Smooth muscle cell (in vitro differentiated cells): ENCODE data around the gene ADCY3. TPM values are rescaled to one million over a fixed set of nuclear protein-coding genes. Genes with fewer than 3 reads are reported as not detected.

ENCODE experiments used
- DNase-seq: peaks from one replicate; lab custom pipeline; 2025; ENCODE audit not compliant: unreplicated experiment; lab: John Stamatoyannopoulos, UW
- H2AFZ ChIP-seq: fragments of 200-600 bp; sonication (generic); 2 replicates; pipeline ENCODE4 v1.6.0; 2016; ENCODE audit warnings: antibody characterized with exemption, low read depth, mild to moderate bottlenecking
- H3F3A ChIP-seq: fragments of 200-600 bp; sonication (generic); 2 replicates; pipeline ENCODE4 v1.6.0; 2017; ENCODE audit warnings: antibody characterized with exemption, low read depth
- H3K27ac ChIP-seq: fragments of 200-600 bp; sonication (generic); 2 replicates; pipeline ENCODE4 v1.5.1; 2016; ENCODE audit warnings: low read depth, mild to moderate bottlenecking
- H3K27me3 ChIP-seq: fragments of 200-600 bp; sonication (generic); 2 replicates; pipeline ENCODE4 v1.6.1; 2016; ENCODE audit warnings: low read depth, mild to moderate bottlenecking
- H3K36me3 ChIP-seq: fragments of 200-600 bp; sonication (generic); 2 replicates; pipeline ENCODE4 v1.5.1; 2016; ENCODE audit warnings: low read depth
- H3K4me1 ChIP-seq: fragments of 200-600 bp; sonication (generic); 2 replicates; pipeline ENCODE4 v1.5.1; 2016; ENCODE audit warnings: low read depth
- H3K4me2 ChIP-seq: fragments of 200-600 bp; sonication (generic); 2 replicates; pipeline ENCODE4 v1.6.0; 2016; ENCODE audit warnings: mild to moderate bottlenecking
- H3K4me3 ChIP-seq: fragments of 200-600 bp; sonication (generic); 2 replicates; pipeline ENCODE4 v1.5.1; 2016; ENCODE audit warnings: mild to moderate bottlenecking
- H3K79me2 ChIP-seq: fragments of 200-600 bp; sonication (generic); 2 replicates; pipeline ENCODE4 v1.6.0; 2016; ENCODE audit warnings: low read depth, mild to moderate bottlenecking
- H3K9ac ChIP-seq: fragments of 200-600 bp; sonication (generic); 2 replicates; pipeline ENCODE4 v1.6.0; 2016; ENCODE audit warnings: low read depth
- H3K9me3 ChIP-seq: fragments of 200-600 bp; sonication (generic); replicated peaks from 2 replicates; pipeline ENCODE4 v1.5.1; 2016; ENCODE audit warnings: low read depth
- H4K20me1 ChIP-seq: fragments of 200-600 bp; sonication (generic); 2 replicates; pipeline ENCODE4 v1.6.0; 2016; ENCODE audit warnings: low read depth
- WGBS: methylation state at CpG from one replicate; pipeline ENCODE4 v1.1.7; 2016; ENCODE audit warnings: low lambda C conversion rate; 5-methylcytosine and 5-hydroxymethylcytosine counted together
- polyA plus RNA-seq: library from polyadenylated mRNA; unstranded; fragments of >200 nt; fragmentation: Nextera tagmentation; extraction: Ambion mirVana; gene quantifications from 2 replicates; pipeline ENCODE4 v1.2.1, GENCODE V29; 2016
- total RNA-seq: library from RNA; depleted of rRNA; stranded (reverse); fragments of >200 nt; gene quantifications from 2 replicates; pipeline ENCODE4 v1.2.3, GENCODE V29; 2014
- TF ChIP-seq, protein P1 (sequence below): fragments of 200-600 bp; sonication (generic); IDR thresholded peaks from 2 replicates; pipeline ENCODE4 v1.5.1; 2017; ENCODE audit warnings: borderline replicate concordance, mild to moderate bottlenecking, antibody characterized with exemption; ENCODE audit not compliant: insufficient read depth, poor library complexity, severe bottlenecking

ADCY3 gene
- total and polyA plus RNA-seq, 2 experiments from 2014 or later: 20.8 to 41.7 TPM

DNA sequence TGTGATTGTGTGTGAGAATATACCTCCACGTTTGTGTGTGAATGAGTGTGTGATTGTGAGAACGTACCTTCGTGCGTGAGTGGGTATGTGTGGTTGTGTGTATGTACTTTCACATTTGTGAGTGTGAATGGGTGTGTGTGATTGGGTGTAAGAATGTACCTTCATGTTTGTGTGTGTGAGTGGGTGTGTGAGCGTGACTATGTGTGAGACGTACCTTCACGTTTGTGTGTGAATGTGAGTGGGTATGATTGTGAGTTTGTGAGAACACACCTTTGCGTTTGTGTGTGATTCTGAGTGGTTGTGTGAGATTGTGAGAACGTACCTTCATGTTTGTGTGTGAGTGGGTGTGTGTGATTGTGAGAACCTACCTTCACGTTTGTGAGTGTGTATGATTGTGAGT, 5.8 kb upstream of the ADCY3 start:
- H3K79me2 ChIP-seq: no peaks in the 10 kb centered on the region

DNA sequence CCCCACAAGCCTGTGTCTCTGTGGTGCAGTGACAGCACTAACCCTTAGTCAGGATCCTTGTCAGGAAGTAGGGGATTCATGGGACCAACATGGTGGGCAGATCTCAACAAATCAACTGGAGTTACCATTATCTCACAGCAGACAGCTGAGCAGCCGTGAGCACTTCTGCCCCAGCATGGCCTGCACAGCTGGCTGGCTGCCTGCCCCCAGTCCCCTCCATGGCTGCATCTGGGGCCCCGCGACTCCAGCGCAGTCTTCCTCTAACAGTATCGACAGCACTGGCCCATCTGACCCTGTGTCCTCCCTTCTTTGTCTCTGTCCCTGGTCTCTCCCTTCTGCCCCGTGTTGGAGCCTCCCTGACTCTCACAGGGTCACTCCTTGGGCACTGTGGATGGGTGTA, 4.7 kb upstream of the ADCY3 start:
- no peak overlapping the region for H3K4me3 ChIP-seq
- no peak overlapping the region for H2AFZ ChIP-seq
- no peaks in the 10 kb centered on the region for H3K27me3 ChIP-seq
- H3F3A ChIP-seq: no peaks in the 10 kb centered on the region
- H3K36me3 ChIP-seq: no peaks in the 10 kb centered on the region
- no peaks in the 10 kb centered on the region for H3K9me3 ChIP-seq
- TF ChIP-seq, protein P1, sequence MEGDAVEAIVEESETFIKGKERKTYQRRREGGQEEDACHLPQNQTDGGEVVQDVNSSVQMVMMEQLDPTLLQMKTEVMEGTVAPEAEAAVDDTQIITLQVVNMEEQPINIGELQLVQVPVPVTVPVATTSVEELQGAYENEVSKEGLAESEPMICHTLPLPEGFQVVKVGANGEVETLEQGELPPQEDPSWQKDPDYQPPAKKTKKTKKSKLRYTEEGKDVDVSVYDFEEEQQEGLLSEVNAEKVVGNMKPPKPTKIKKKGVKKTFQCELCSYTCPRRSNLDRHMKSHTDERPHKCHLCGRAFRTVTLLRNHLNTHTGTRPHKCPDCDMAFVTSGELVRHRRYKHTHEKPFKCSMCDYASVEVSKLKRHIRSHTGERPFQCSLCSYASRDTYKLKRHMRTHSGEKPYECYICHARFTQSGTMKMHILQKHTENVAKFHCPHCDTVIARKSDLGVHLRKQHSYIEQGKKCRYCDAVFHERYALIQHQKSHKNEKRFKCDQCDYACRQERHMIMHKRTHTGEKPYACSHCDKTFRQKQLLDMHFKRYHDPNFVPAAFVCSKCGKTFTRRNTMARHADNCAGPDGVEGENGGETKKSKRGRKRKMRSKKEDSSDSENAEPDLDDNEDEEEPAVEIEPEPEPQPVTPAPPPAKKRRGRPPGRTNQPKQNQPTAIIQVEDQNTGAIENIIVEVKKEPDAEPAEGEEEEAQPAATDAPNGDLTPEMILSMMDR: no peak
- no peak overlapping the region for H3K27ac ChIP-seq
- no peak overlapping the region for H3K4me2 ChIP-seq
- no peaks in the 10 kb centered on the region for H3K79me2 ChIP-seq
- DNase-seq: no peak
- H3K4me1 ChIP-seq: no peaks in the 10 kb centered on the region
- no peaks in the 10 kb centered on the region for H4K20me1 ChIP-seq
- no peak overlapping the region for H3K9ac ChIP-seq
- 76% methylated on average over 6 of the region's 6 CpGs for WGBS

More for the DNA sequence above, 5.8 kb upstream of the ADCY3 start:
- H3K9ac ChIP-seq: no peak overlapping the region
- no peaks in the 10 kb centered on the region for H3K9me3 ChIP-seq
- H3K36me3 ChIP-seq: no peaks in the 10 kb centered on the region
- no peak overlapping the region for H2AFZ ChIP-seq
- no peaks in the 10 kb centered on the region for H3K4me1 ChIP-seq
- no peaks in the 10 kb centered on the region for H4K20me1 ChIP-seq
- no peak overlapping the region for H3K4me2 ChIP-seq
- TF ChIP-seq, protein P1: no peak
- no peak overlapping the region for H3K27ac ChIP-seq
- WGBS: 98% methylated on average over 10 of the region's 10 CpGs
- DNase-seq: no peak
- H3K27me3 ChIP-seq: no peaks in the 10 kb centered on the region
- no peak overlapping the region for H3K4me3 ChIP-seq
- H3F3A ChIP-seq: no peaks in the 10 kb centered on the region

DNA sequence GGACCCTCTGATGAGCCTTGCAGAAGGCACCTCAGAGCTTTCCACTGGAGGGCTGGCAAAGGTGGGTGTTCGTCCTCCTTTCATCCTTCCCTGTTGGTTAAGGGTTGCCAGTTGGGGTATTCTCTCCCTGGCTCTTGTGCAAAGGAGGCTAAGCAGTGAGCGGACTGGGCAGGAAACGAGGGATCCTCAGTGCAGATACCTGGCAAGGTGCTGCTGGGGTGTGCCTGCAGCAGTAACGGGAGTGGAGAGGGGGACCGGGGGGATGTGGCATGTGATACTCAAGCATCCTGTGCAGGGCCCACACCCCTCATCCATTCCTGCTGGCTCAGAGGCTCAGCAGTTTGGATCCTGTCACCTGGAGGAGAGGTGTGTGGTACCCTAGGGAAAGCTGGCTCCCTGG, 4.2 kb upstream of the ADCY3 start:
- Histone ChIP-seq H3K4me3 (no peak overlapping the region), H3F3A (no peaks in the 10 kb centered on the region), H3K27me3 (no peaks in the 10 kb centered on the region), H3K4me2 (no peak overlapping the region), H3K9me3 (no peaks in the 10 kb centered on the region), H3K27ac (no peak overlapping the region), H3K79me2 (no peaks in the 10 kb centered on the region), H3K9ac (no peak overlapping the region), H4K20me1 (no peaks in the 10 kb centered on the region), H2AFZ (no peak overlapping the region), H3K4me1 (no peaks in the 10 kb centered on the region), H3K36me3 (no peaks in the 10 kb centered on the region)
- no peak for DNase-seq
- 96% methylated on average over 5 of the region's 5 CpGs for WGBS
- TF ChIP-seq, protein P1: no peak

DNA sequence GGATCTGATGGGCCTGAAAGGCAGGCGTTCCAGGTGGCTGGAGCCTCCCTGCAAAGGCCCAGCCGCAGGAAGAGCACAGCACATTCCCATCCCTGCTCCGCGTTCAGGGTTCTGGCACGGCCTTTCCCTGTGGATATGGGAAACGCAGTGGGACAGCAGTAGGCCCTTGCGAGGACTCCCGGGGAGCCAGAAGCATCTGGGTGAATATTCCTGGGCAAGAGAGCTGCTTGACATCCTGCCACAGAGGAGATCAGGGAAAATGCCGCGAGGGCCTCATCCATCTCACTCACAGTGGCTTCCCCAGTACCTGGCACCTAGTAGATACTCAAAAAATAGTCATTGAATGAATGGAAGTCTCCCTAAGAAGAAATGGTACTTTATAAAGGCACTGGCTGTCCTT, 3.1 kb upstream of the ADCY3 start:
- H3K4me1 ChIP-seq: no peaks in the 10 kb centered on the region

More for the DNA sequence above, 3.1 kb upstream of the ADCY3 start:
- DNase-seq: no peak
- Histone ChIP-seq H3K9ac (no peak overlapping the region), H3K36me3 (no peaks in the 10 kb centered on the region), H3K4me3 (no peak overlapping the region), H3K9me3 (no peaks in the 10 kb centered on the region), H3K27ac (no peak overlapping the region), H4K20me1 (no peaks in the 10 kb centered on the region), H3K4me2 (no peak overlapping the region), H3K27me3 (no peaks in the 10 kb centered on the region), H2AFZ (no peak overlapping the region), H3K79me2 (no peaks in the 10 kb centered on the region), H3F3A (no peaks in the 10 kb centered on the region)
- TF ChIP-seq, protein P1: no peak
- 92% methylated on average over 10 of the region's 10 CpGs for WGBS
